ENCODE measurements around the gene RNU7-1.

RNU7-1 gene

DNA sequence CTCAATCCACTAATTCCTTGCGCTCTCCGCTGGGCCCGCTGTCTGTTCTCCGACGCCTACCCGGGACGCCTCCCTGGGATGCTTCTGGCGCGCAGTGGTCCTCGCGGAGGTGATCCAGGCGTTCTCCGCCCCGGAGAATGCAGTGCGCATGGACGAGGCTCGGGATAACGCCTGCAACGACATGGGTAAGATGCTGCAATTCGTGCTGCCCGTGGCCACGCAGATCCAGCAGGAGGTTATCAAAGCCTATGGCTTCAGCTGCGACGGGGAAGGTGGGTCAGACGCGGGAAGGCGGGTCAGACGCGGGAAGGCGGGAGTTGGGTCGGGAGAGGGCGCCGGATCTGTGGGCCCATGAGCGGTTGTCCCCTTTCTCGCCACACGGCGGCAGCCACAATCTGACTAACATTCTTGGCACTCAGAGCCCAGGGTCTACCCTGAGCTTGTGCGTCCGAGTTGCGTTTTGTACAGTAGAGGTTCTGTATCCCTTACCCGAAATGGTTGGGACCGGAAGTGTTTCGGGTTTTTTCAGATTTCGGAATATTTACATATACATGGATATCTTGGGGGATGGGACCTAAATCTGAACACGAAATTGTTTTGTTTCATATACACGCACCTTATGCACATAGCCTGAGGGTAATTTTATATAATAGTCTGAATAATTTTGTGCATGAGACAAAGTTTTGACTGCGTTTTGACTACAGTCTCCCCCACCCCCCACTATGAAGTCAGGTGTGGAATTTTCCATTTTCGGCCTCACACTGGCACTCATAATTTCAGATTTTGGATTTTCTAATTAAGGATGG is 968 bp downstream of the RNU7-1 start:
- Histone ChIP-seq H3K36me3 (ENCODE audit: insufficient read depth) (no peaks in the 10 kb centered on the region), H3K4me3 (IDR thresholded peaks at IDR 0.05; ENCODE audit: insufficient read depth, low read depth, low read length) (no peak overlapping the region), H3K27me3 (ENCODE audit: insufficient read depth, low read depth) (no peaks in the 10 kb centered on the region), H3K9ac (peak overlapping the region; percentile 86), H2AFZ (ENCODE audit: low read depth) (peak overlapping the region; percentile 54; the same call in 1 of the 2 replicates), H3K79me2 (ENCODE audit: insufficient read depth, low read depth) (no peaks in the 10 kb centered on the region), H3K27ac (peak overlapping the region; percentile 98), H3K4me1 (ENCODE audit: low read depth, poor library complexity, severe bottlenecking) (peaks cover 28% of the 10 kb centered on the region), H4K20me1 (ENCODE audit: insufficient read depth) (no peaks in the 10 kb centered on the region), H3K4me2 (peak overlapping the region; percentile 73)
- TF ChIP-seq, protein P1, sequence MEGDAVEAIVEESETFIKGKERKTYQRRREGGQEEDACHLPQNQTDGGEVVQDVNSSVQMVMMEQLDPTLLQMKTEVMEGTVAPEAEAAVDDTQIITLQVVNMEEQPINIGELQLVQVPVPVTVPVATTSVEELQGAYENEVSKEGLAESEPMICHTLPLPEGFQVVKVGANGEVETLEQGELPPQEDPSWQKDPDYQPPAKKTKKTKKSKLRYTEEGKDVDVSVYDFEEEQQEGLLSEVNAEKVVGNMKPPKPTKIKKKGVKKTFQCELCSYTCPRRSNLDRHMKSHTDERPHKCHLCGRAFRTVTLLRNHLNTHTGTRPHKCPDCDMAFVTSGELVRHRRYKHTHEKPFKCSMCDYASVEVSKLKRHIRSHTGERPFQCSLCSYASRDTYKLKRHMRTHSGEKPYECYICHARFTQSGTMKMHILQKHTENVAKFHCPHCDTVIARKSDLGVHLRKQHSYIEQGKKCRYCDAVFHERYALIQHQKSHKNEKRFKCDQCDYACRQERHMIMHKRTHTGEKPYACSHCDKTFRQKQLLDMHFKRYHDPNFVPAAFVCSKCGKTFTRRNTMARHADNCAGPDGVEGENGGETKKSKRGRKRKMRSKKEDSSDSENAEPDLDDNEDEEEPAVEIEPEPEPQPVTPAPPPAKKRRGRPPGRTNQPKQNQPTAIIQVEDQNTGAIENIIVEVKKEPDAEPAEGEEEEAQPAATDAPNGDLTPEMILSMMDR (conservative IDR thresholded peaks at IDR 0.05; ENCODE audit: low read depth, low read length), result peak; percentile 72

DNA sequence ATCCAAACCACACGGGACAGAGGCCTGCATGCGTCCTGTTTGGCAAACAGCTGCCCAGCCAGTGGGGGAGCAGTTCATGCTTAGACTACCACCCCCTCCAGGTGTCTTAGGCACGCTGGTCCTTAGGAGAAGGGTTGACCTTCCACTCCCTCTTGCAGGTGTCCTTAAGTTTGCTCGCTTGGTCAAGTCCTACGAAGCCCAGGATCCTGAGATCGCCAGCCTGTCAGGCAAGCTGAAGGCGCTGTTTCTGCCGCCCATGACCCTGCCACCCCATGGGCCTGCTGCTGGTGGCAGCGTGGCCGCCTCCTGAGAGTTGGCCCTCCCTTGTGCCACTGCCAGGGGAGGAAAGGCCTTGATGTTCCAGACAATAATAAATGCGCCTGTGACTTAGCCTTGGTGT is 2.0 kb downstream of the RNU7-1 start:
- Histone ChIP-seq H3K27ac (peak overlapping the region; percentile 98; the same call in 1 of the 2 replicates), H3K79me2 (ENCODE audit: insufficient read depth, low read depth) (no peaks in the 10 kb centered on the region), H3K27me3 (ENCODE audit: insufficient read depth, low read depth) (no peaks in the 10 kb centered on the region), H4K20me1 (ENCODE audit: insufficient read depth) (no peaks in the 10 kb centered on the region), H3K4me3 (IDR thresholded peaks at IDR 0.05; ENCODE audit: insufficient read depth, low read depth, low read length) (no peak overlapping the region), H3K4me2 (peak overlapping the region; percentile 73), H3K4me1 (ENCODE audit: low read depth, poor library complexity, severe bottlenecking) (peaks cover 31% of the 10 kb centered on the region), H3K9ac (no peak overlapping the region; the same call in 1 of the 2 replicates), H3K36me3 (ENCODE audit: insufficient read depth) (no peaks in the 10 kb centered on the region), H2AFZ (ENCODE audit: low read depth) (no peak overlapping the region)
- TF ChIP-seq, protein P1 (conservative IDR thresholded peaks at IDR 0.05; ENCODE audit: low read depth, low read length), result no peak

DNA sequence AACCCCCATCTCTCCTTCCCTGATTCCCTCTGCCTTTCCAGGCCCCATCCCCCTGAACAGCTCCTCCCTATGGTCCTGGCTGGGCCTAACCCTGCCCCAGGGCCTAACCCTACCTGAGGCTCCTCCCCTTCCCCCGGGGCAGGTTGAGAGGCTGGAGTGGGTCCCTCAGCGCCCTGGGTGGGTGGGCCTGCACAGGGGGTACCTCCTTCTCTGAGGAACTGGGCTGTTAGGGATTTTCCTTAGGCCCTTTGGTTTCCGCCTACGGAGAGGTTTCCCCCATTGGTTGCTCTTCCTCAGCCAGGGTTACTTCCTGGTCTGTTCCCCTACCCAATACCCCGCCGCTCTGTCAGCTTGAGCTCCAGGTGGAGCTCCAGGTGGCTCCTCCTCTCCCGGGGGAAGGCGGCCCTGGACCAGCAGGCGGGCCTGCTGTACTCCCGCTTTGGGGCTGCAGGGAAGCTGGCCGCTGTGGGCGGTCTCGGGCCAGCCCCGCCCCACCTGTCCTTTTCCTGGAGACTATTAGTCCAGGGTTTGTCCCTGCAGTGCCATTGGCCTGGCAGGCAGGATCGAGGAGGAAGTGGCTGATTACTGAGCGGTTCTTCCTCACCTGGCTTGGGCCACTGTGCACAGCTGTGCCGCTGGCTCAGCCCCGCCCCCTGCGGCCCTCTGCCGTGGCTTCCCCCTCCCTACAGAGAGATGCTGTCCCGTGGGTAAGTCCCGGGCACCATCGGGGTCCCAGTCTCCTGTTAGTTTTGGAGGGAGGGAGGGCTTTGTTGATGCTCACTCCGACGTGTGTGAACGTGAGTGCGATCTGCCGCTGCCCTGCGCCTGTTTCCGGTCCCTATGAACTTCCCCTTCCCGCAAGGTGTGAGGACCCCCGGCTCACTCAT is 2.7 kb downstream of the RNU7-1 start:
- H3K27me3 ChIP-seq (ENCODE audit: insufficient read depth, low read depth), result no peaks in the 10 kb centered on the region
- H3K36me3 ChIP-seq (ENCODE audit: insufficient read depth), result no peaks in the 10 kb centered on the region
- H4K20me1 ChIP-seq (ENCODE audit: insufficient read depth), result no peaks in the 10 kb centered on the region
- no peak overlapping the region for H3K27ac ChIP-seq
- no peaks in the 10 kb centered on the region for H3K79me2 ChIP-seq (ENCODE audit: insufficient read depth, low read depth)
- H3K4me3 ChIP-seq (IDR thresholded peaks at IDR 0.05; ENCODE audit: insufficient read depth, low read depth, low read length), result no peak overlapping the region
- no peak overlapping the region for H3K4me2 ChIP-seq
- H3K9ac ChIP-seq, result no peak overlapping the region
- H3K4me1 ChIP-seq (ENCODE audit: low read depth, poor library complexity, severe bottlenecking), result peaks cover 31% of the 10 kb centered on the region
- no peak overlapping the region for H2AFZ ChIP-seq (ENCODE audit: low read depth)
- TF ChIP-seq, protein P1 (conservative IDR thresholded peaks at IDR 0.05; ENCODE audit: low read depth, low read length), result no peak

DNA sequence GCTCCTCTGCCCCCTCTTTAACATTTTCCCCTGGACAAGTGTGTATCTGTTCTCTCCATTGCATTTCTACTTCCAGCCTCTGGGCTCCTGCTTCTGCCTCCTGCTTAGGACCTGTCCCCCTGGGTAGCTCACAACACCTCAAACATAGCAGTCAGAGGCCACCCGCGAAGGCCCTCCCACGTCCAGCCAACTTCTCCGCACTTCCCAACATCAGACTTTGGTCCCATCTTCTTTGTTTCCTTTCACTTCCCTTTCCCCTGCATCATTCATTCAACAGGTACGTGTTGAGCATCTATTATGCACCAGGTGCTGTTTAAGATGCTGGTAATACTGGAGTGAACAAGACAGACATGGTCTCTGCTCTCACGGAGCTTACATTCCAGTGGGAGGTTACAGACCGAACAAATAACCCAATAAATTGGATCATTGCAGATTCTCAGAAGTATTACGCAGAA is 3.3 kb downstream of the RNU7-1 start:
- no peaks in the 10 kb centered on the region for H3K27me3 ChIP-seq (ENCODE audit: insufficient read depth, low read depth)
- no peak overlapping the region for H3K27ac ChIP-seq
- TF ChIP-seq, protein P1 (conservative IDR thresholded peaks at IDR 0.05; ENCODE audit: low read depth, low read length), result no peak
- no peak overlapping the region for H3K4me3 ChIP-seq (IDR thresholded peaks at IDR 0.05; ENCODE audit: insufficient read depth, low read depth, low read length)
- no peak overlapping the region for H3K9ac ChIP-seq
- no peaks in the 10 kb centered on the region for H3K36me3 ChIP-seq (ENCODE audit: insufficient read depth)
- H2AFZ ChIP-seq (ENCODE audit: low read depth), result no peak overlapping the region
- H3K4me1 ChIP-seq (ENCODE audit: low read depth, poor library complexity, severe bottlenecking), result peaks cover 31% of the 10 kb centered on the region
- no peaks in the 10 kb centered on the region for H3K79me2 ChIP-seq (ENCODE audit: insufficient read depth, low read depth)
- no peaks in the 10 kb centered on the region for H4K20me1 ChIP-seq (ENCODE audit: insufficient read depth)
- no peak overlapping the region for H3K4me2 ChIP-seq

All from KMS-11 (cell line).